T-helper 22 cell (primary cell): ENCODE data around the gene ANKRD13A.

Experiments used
- DNase-seq: peaks from one replicate; pipeline ENCODE4 v3.0.0-alpha.2; 2020; ENCODE audit warnings: low read depth

The ANKRD13A gene

GRCh38 chr12:109998904-109999648 lies at the start of gene ANKRD13A:
ANKRD13A (plus strand) TSS chr12:109999430; CDS start chr12:109999689, 259 bp downstream.
- peak; percentile 85 for DNase-seq

GRCh38 chr12:109950625-109951024 lies 48.6 kb upstream of the ANKRD13A start:
- DNase-seq: no peak

- no peak for DNase-seq
Measured at GRCh38 chr12:109951136-109951535, 48.1 kb upstream of the ANKRD13A start.

- DNase-seq: no peak
Measured at GRCh38 chr12:109951751-109952150, 47.5 kb upstream of the ANKRD13A start.

GRCh38 chr12:109952160-109952858 lies 46.9 kb upstream of the ANKRD13A start:
- DNase-seq: no peak

GRCh38 chr12:109952873-109953272 lies 46.4 kb upstream of the ANKRD13A start:
- no peak for DNase-seq

- DNase-seq: no peak
Measured at GRCh38 chr12:109953656-109954055, 45.6 kb upstream of the ANKRD13A start.

- no peak for DNase-seq
Measured at GRCh38 chr12:109958374-109958773, 40.9 kb upstream of the ANKRD13A start.

GRCh38 chr12:109959411-109960093 lies 39.7 kb upstream of the ANKRD13A start:
- DNase-seq: no peak

GRCh38 chr12:109961201-109961600 lies 38.0 kb upstream of the ANKRD13A start:
- DNase-seq: no peak

GRCh38 chr12:109961612-109962011 lies 37.6 kb upstream of the ANKRD13A start:
- DNase-seq: no peak

GRCh38 chr12:109962398-109962797 lies 36.8 kb upstream of the ANKRD13A start:
- DNase-seq: no peak

- no peak for DNase-seq
Measured at GRCh38 chr12:109963330-109963729, 35.9 kb upstream of the ANKRD13A start.

- no peak for DNase-seq
Measured at GRCh38 chr12:109963743-109964429, 35.3 kb upstream of the ANKRD13A start.

- DNase-seq: no peak
Measured at GRCh38 chr12:109966546-109966945, 32.7 kb upstream of the ANKRD13A start.

- DNase-seq: no peak
Measured at GRCh38 chr12:109967383-109968031, 31.7 kb upstream of the ANKRD13A start.

- no peak for DNase-seq
Measured at GRCh38 chr12:109968032-109968420, 31.2 kb upstream of the ANKRD13A start.

- DNase-seq: no peak
Measured at GRCh38 chr12:109968801-109969200, 30.4 kb upstream of the ANKRD13A start.

GRCh38 chr12:109972821-109973220 lies 26.4 kb upstream of the ANKRD13A start:
- no peak for DNase-seq

- DNase-seq: peak; percentile 57
Measured at GRCh38 chr12:109981311-109981710, 17.9 kb upstream of the ANKRD13A start.

GRCh38 chr12:109982210-109982609 lies 17.0 kb upstream of the ANKRD13A start:
- DNase-seq: no peak
